Glutamatergic neuron (in vitro differentiated cells): ENCODE results near the gene SELL. TPM values are rescaled to one million over a fixed set of nuclear protein-coding genes. Genes with fewer than 3 reads are reported as not detected.

Experiments used
- DNase-seq: peaks from one replicate; pipeline ENCODE4 v3.0.0; 2022
- H3K27ac Mint-ChIP-seq: one replicate; pipeline ENCODE4 v1.8.0; 2020; ENCODE audit warnings: mild to moderate bottlenecking, mixed read lengths, inconsistent platforms; ENCODE audit not compliant: unreplicated experiment
- H3K27me3 Mint-ChIP-seq: one replicate; pipeline ENCODE4 v1.8.0; 2020; ENCODE audit warnings: mild to moderate bottlenecking, moderate library complexity, mixed read lengths, inconsistent platforms; ENCODE audit not compliant: unreplicated experiment
- H3K36me3 Mint-ChIP-seq: one replicate; pipeline ENCODE4 v1.8.0; 2020; ENCODE audit warnings: mild to moderate bottlenecking, mixed read lengths, inconsistent platforms; ENCODE audit not compliant: unreplicated experiment
- H3K4me1 Mint-ChIP-seq: one replicate; pipeline ENCODE4 v1.8.0; 2020; ENCODE audit warnings: mild to moderate bottlenecking, low read depth, mixed read lengths, inconsistent platforms; ENCODE audit not compliant: unreplicated experiment
- H3K4me3 Mint-ChIP-seq: one replicate; pipeline ENCODE4 v1.8.0; 2020; ENCODE audit warnings: mild to moderate bottlenecking, mixed read lengths, inconsistent platforms; ENCODE audit not compliant: unreplicated experiment
- H3K9me3 Mint-ChIP-seq: one replicate; pipeline ENCODE4 v1.8.0; 2020; ENCODE audit warnings: mild to moderate bottlenecking, moderate library complexity, mixed read lengths, inconsistent platforms; ENCODE audit not compliant: unreplicated experiment
- total RNA-seq: library from RNA; stranded (reverse); fragmentation: NEBNext Ultra II Directional; extraction: Animal tissue kit (Norgen Biotek cat#: 25700); gene quantifications from one replicate; pipeline ENCODE4 v1.2.1, GENCODE V29; 2021; ENCODE audit not compliant: unreplicated experiment
- TF ChIP-seq, protein P1 (sequence below): fragments of 200-600 bp; sonication (generic); IDR thresholded peaks from one replicate; pipeline ENCODE4 v1.5.0; 2021; ENCODE audit not compliant: partially characterized antibody, unreplicated experiment

The SELL gene
- total RNA-seq, 1 donor from 2014 or later, result not detected

DNA sequence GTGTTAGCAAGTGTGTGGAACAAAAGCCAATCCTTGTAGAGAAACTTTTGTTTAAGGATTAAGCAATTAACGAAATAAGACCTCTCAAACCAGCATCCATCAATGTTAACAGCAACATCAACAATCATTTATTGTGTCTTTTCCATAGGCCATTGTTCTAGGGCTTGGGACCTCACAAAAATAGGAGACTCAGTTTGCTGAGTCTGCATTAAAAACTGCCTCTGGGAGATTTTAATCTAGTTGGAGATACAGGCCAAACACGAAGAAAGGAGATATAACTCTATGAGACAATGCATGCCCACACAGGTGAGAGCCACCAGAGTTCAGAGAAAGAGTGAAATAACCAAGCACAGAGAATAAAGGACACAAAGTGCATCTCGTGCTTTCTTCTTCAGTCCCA, 67.1 kb downstream of the SELL start:
- Mint-ChIP-seq H3K36me3 (no peaks in the 10 kb centered on the region), H3K27ac (no peak overlapping the region), H3K4me1 (no peaks in the 10 kb centered on the region), H3K27me3 (no peaks in the 10 kb centered on the region), H3K9me3 (no peaks in the 10 kb centered on the region), H3K4me3 (no peak overlapping the region)
- no peak for DNase-seq
- TF ChIP-seq, protein P1, sequence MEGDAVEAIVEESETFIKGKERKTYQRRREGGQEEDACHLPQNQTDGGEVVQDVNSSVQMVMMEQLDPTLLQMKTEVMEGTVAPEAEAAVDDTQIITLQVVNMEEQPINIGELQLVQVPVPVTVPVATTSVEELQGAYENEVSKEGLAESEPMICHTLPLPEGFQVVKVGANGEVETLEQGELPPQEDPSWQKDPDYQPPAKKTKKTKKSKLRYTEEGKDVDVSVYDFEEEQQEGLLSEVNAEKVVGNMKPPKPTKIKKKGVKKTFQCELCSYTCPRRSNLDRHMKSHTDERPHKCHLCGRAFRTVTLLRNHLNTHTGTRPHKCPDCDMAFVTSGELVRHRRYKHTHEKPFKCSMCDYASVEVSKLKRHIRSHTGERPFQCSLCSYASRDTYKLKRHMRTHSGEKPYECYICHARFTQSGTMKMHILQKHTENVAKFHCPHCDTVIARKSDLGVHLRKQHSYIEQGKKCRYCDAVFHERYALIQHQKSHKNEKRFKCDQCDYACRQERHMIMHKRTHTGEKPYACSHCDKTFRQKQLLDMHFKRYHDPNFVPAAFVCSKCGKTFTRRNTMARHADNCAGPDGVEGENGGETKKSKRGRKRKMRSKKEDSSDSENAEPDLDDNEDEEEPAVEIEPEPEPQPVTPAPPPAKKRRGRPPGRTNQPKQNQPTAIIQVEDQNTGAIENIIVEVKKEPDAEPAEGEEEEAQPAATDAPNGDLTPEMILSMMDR, result no peak

Other genes starting within 250 kb of the SELL start
- gene SLC19A2, start 225.7 kb downstream of the SELL start, total RNA-seq, result 12.8 TPM
- not detected for gene F5, start 125.1 kb downstream of the SELL start, total RNA-seq
- not detected for gene SELP, start 81.5 kb downstream of the SELL start, total RNA-seq
- not detected for gene SELE, start 22.5 kb upstream of the SELL start, total RNA-seq
- 5.1 TPM for gene METTL18, start 83.3 kb upstream of the SELL start, total RNA-seq
- 8.8 TPM for gene SCYL3, start 182.3 kb upstream of the SELL start, total RNA-seq